Natural killer cell treated with Interleukin-12 subunit alpha and Interleukin-12 subunit beta and Interleukin-15 and Interleukin-18, amount 100 ng/mL, for 72 hours (primary cell): Measurements from ENCODE around the gene ZFYVE26. TPM values are rescaled to one million over a fixed set of nuclear protein-coding genes. Genes with fewer than 3 reads are reported as not detected.
"Not testable (repeated sequence)": the region's sequence is repeated elsewhere in the genome, so short reads cannot be mapped to it uniquely, and the experiment has no call there.

Experiments
- ATAC-seq, 2 donors: fragments of 150-1000 bp; cut with Tn5 transposase in 1 of 2; sonication (Bioruptor Pico), chemical (Tn5 transposase) in 1 of 2; 2 replicates each; pipeline ENCODE4 v1.10.0; 2021
- DNase-seq: peaks from one replicate; pipeline ENCODE4 v3.0.0; 2022; ENCODE audit warnings: low spot score
- H3K27ac Mint-ChIP-seq, 2 donors: 1 replicate in 1 of 2; 2 replicates in 1 of 2; pipeline ENCODE4 v1.8.0; 2022; ENCODE audit warnings: mixed read lengths in 2 of 2, mild to moderate bottlenecking in 1 of 2, moderate library complexity in 1 of 2
- H3K27me3 Mint-ChIP-seq, 2 donors: 1 replicate in 1 of 2; 2 replicates in 1 of 2; pipeline ENCODE4 v1.8.0; 2022; ENCODE audit warnings: mixed read lengths in 2 of 2
- H3K36me3 Mint-ChIP-seq: one replicate; pipeline ENCODE4 v1.8.0; 2022; ENCODE audit warnings: mixed read lengths
- H3K4me1 Mint-ChIP-seq, 2 donors: 1 replicate in 1 of 2; 2 replicates in 1 of 2; pipeline ENCODE4 v1.8.0; 2022; ENCODE audit warnings: low read depth in 2 of 2, mixed read lengths in 2 of 2, mild to moderate bottlenecking in 1 of 2
- H3K4me3 Mint-ChIP-seq: one replicate; pipeline ENCODE4 v1.8.0; 2022; ENCODE audit warnings: mixed read lengths
- H3K9me3 Mint-ChIP-seq: 2 replicates; pipeline ENCODE4 v1.8.0; 2022; ENCODE audit warnings: mixed read lengths
- total RNA-seq, 2 donors: library from RNA; stranded (reverse); gene quantifications; one replicate each; pipeline ENCODE4 v1.2.3, GENCODE V29; 2022

ZFYVE26 gene
- total RNA-seq, 2 donors from 2014 or later: 25.4 to 38.0 TPM

DNA sequence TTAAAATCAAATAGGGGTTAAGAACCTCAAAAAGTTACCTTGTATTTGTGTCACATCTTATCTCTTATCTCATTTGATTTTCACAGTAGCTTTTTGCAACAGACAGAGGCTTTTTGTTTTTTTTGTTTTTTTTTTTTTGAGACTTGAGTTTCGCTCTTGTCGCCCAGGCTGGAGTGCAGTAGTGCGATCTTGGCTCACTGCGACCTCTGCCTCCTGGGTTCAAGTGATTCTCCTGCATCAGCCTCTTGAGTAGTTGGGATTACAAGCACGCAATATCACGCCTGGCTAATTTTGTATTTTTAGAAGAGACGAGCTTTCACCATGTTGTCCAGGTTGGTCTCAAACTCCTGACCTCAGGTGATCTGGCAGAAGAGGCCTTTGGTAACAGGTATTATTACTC is 89.0 kb downstream of the ZFYVE26 start:
- H3K27ac Mint-ChIP-seq: no peak overlapping the region
- peaks cover 0 to 3% of the 10 kb centered on the region in 2 donors for H3K4me1 Mint-ChIP-seq
- no peaks in the 10 kb centered on the region for H3K9me3 Mint-ChIP-seq
- no peaks in the 10 kb centered on the region for H3K36me3 Mint-ChIP-seq
- ATAC-seq: no peak
- H3K27me3 Mint-ChIP-seq: peaks cover 12 to 13% of the 10 kb centered on the region in 2 donors
- no peak for DNase-seq
- no peak overlapping the region for H3K4me3 Mint-ChIP-seq

GRCh38 chr14:67725171-67725570 is 91.2 kb downstream of the ZFYVE26 start:
- Mint-ChIP-seq H3K27me3 (peaks cover 24 to 32% of the 10 kb centered on the region in 2 donors), H3K4me1 (peaks cover 0 to 3% of the 10 kb centered on the region in 2 donors), H3K36me3 (no peaks in the 10 kb centered on the region), H3K4me3 (no peak overlapping the region), H3K27ac (no peak overlapping the region), H3K9me3 (no peaks in the 10 kb centered on the region)
- no peak for ATAC-seq
- no peak for DNase-seq

DNA sequence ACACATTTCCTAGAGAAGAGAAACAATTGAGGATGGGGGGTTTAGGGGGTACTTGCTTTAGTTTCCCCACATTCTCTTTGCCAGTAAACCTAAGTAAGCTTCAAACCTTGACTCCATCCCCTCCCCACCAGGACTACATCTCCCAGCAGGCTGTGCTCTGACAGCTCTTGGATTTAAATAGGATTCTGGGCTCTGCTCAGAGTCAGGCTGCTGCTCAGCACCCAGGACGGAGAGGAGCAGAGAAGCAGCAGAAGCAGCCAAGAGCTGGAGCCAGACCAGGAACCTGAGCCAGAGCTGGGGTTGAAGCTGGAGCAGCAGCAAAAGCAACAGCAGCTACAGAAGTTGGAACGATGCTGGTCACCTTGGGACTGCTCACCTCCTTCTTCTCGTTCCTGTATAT is 94.1 kb downstream of the ZFYVE26 start:
- H3K4me3 Mint-ChIP-seq: no peak overlapping the region
- H3K9me3 Mint-ChIP-seq: no peaks in the 10 kb centered on the region
- peaks cover 0 to 3% of the 10 kb centered on the region in 2 donors for H3K4me1 Mint-ChIP-seq
- H3K27ac Mint-ChIP-seq: no peak overlapping the region
- DNase-seq (no peak), ATAC-seq (no peak)
- no peaks in the 10 kb centered on the region for H3K36me3 Mint-ChIP-seq
- H3K27me3 Mint-ChIP-seq: peaks cover 26 to 32% of the 10 kb centered on the region in 2 donors

DNA sequence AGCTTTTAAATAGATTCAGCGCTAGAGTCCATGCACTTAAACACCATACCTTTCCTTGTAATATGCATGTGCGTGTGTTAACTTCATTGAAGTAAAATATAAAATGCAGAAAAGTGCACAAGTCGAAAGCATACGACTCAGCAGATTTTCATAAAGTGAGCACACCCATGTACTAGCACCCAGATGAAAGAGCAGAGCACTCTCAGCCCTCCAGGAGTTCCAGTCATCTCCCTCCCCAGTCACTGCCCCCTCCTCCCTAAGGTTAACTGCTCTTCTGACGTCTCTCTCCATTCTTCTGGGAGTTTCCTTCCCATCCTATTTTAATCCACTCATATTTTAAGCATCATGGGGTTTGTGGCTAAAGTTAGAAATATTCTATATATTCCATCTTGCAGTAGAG is 94.5 kb downstream of the ZFYVE26 start:
- ATAC-seq: no peak
- Mint-ChIP-seq H3K4me3 (no peak overlapping the region), H3K36me3 (no peaks in the 10 kb centered on the region), H3K4me1 (peaks cover 0 to 3% of the 10 kb centered on the region in 2 donors), H3K27ac (no peak overlapping the region), H3K27me3 (peaks cover 26 to 32% of the 10 kb centered on the region in 2 donors), H3K9me3 (no peaks in the 10 kb centered on the region)
- DNase-seq: no peak

DNA sequence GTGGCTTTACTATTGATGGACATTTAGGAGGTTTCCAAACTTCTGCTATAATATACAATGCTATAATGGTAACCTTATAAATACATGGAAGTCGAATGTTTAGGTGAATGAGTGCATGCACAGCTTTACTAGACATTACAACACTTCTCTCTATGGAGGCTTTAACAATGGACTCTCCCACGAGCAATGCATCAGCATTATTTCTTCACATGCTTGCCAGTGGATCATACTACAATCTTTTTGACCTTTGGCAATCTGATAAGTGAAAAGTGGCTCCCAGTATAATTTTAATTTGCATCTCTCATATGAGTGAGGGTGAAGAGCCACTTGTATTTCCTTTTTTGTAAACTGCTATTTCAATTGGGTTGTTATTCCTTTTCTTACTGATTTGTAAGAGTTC is 96.5 kb downstream of the ZFYVE26 start:
- peaks cover 24 to 32% of the 10 kb centered on the region in 2 donors for H3K27me3 Mint-ChIP-seq
- H3K36me3 Mint-ChIP-seq: no peaks in the 10 kb centered on the region
- H3K27ac Mint-ChIP-seq: no peak overlapping the region
- ATAC-seq (no peak), DNase-seq (no peak)
- peaks cover 0 to 3% of the 10 kb centered on the region in 2 donors for H3K4me1 Mint-ChIP-seq
- no peak overlapping the region for H3K4me3 Mint-ChIP-seq
- no peaks in the 10 kb centered on the region for H3K9me3 Mint-ChIP-seq

- H3K9me3 Mint-ChIP-seq, H3K36me3 Mint-ChIP-seq, H3K27ac Mint-ChIP-seq, DNase-seq, H3K4me3 Mint-ChIP-seq, ATAC-seq, H3K4me1 Mint-ChIP-seq: not testable (repeated sequence)
- H3K27me3 Mint-ChIP-seq: peaks cover 22 to 32% of the 10 kb centered on the region in 2 donors
These were observed 97.0 kb downstream of the ZFYVE26 start for GRCh38 chr14:67719385-67719784.

DNA sequence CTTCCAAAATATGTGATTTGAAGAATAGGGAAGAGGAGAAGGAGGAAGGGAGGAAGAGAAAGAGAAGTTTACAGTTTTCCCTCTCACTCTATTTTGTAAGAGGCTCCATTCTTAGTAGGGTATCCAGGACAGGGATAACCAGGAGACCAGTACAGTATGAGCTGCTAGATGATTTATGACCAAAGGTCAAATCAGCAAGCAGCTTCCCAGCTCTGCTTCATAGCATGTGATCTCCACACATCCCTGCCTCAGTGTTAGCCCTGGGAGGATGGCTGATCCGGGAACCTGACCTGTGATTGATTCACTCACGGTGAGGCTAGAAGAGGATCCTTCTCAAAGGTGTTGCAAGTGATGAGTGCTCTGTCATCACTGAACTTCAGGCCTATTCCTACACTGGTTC is 98.1 kb downstream of the ZFYVE26 start:
- DNase-seq: no peak
- Mint-ChIP-seq H3K27ac (no peak overlapping the region), H3K36me3 (no peaks in the 10 kb centered on the region), H3K9me3 (no peaks in the 10 kb centered on the region), H3K27me3 (peaks cover 16 to 27% of the 10 kb centered on the region in 2 donors), H3K4me1 (peaks cover 0 to 3% of the 10 kb centered on the region in 2 donors), H3K4me3 (no peak overlapping the region)
- no peak for ATAC-seq

GRCh38 chr14:67717048-67717447 is 99.3 kb downstream of the ZFYVE26 start:
- Mint-ChIP-seq H3K4me3 (no peak overlapping the region), H3K36me3 (no peaks in the 10 kb centered on the region)
- ATAC-seq: no peak

DNA sequence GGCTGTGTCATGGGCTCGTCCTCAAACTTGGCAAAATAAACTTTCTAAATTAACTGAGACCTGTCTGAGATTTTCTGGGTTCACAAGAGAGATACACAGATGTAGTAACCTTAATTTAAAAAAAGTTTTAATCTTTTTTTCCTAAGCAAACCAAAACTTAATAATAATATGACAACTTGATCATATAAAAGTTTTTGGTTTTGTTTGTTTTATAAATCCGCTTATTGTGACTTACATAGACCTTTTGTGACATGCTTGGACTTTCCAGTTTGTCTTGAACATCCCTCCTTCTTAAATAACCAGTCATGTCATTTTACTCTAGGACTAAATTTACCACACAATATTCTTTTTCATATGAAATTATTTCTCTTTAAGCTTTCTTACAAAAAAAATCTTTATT is 106.2 kb downstream of the ZFYVE26 start:
- H3K36me3 Mint-ChIP-seq: peaks cover 5% of the 10 kb centered on the region
- no peak overlapping the region for H3K27ac Mint-ChIP-seq
- no peak overlapping the region for H3K4me3 Mint-ChIP-seq
- DNase-seq (no peak), ATAC-seq (no peak)
- H3K9me3 Mint-ChIP-seq: no peaks in the 10 kb centered on the region
- peaks cover 3 to 8% of the 10 kb centered on the region in 2 donors for H3K27me3 Mint-ChIP-seq
- H3K4me1 Mint-ChIP-seq: no peaks in the 10 kb centered on the region

More at GRCh38 chr14:67717048-67717447, 99.3 kb downstream of the ZFYVE26 start:
- Mint-ChIP-seq H3K9me3 (no peaks in the 10 kb centered on the region), H3K4me1 (no peaks in the 10 kb centered on the region), H3K27ac (no peak overlapping the region), H3K27me3 (peaks cover 12 to 17% of the 10 kb centered on the region in 2 donors)
- no peak for DNase-seq

DNA sequence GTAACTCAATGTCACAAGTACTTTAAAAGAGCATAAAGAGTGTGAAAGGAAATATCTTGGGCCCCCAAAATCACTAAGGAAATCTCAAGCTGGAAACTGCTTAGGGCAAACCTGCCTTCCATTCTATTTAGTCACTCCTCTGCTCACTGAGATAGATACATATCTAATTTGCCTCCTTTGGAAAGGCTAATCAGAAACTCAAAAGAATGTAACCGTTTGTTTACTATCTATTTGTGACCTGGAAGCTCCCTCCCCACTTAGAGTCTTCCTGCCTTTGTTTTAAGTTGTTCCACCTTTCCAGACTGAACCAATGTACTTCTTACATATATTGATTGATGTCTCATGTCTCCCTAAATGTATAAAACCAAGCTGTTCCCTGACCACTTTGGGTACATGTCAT is 106.6 kb downstream of the ZFYVE26 start:
- H3K27me3 Mint-ChIP-seq, H3K4me1 Mint-ChIP-seq, ATAC-seq, H3K9me3 Mint-ChIP-seq, H3K27ac Mint-ChIP-seq, H3K36me3 Mint-ChIP-seq, DNase-seq, H3K4me3 Mint-ChIP-seq: not testable (repeated sequence)

DNA sequence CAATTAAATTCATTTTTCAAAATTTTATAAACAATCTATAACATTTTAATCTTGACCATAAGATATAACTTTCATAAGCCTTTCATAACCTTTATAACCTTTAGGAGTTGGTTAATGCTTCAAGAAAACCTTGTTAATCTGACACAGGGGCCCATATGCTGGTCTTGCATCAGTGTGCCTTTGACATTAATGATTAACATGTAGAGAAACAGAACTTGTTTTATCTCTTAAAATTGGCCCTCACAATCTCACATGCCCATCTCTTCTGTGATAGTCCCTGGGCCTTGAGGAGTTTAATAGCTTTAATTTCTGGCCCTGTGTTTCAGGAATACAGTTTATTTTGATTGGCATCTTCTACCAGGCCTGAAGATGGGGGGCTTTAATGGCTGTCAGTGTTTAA is 107.0 kb downstream of the ZFYVE26 start:
- H3K27me3 Mint-ChIP-seq, H3K4me1 Mint-ChIP-seq, H3K27ac Mint-ChIP-seq, H3K9me3 Mint-ChIP-seq, ATAC-seq, DNase-seq, H3K4me3 Mint-ChIP-seq, H3K36me3 Mint-ChIP-seq: not testable (repeated sequence)

DNA sequence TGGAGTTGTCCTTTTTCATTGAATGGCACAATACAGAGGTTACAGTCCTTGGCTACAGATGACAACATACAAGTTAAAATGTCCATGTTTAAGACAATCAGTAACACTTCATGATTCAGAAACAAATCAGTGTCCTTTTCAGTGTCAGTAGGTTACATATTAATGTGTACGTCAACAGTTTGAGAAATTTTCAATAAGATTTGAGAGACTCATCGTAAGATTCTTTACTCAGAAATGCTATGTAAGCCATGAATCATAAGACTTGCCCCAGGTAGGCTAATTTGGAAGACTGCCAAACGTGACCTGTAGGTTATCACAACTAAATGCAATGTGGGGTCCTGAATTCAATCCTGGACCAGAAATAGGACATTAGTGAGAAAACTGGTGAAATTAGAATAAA is 111.2 kb downstream of the ZFYVE26 start:
- H3K27ac Mint-ChIP-seq: no peak overlapping the region

DNA sequence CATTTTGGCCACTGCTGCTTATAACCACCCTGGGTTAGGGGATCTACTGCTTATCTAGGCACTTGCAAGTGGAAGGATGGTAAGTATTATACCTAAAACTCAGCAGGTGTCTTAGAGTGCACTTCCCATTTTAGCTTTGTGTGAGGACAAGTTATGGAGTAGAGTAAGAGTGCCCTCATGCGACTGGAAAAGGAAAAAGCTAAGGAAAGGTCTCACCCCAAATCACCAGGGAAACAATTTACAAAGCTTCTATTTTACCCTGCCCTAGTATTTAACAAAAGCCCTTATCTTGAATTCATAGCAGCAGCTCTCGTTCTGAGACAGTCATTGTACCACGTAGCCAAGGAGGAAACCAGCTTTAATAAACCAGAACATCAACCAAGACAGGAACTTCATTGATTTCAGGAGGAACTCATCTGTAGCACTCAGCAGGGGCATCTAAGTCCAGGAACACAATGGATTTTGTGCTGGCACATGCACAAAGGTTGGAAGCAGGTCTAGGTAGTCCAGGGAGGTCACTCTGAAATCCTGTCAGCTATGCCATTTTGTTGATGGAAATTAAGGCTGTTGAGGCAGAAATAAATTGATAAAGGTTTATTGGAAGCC is 111.8 kb downstream of the ZFYVE26 start:
- Mint-ChIP-seq H3K9me3 (no peaks in the 10 kb centered on the region), H3K36me3 (no peaks in the 10 kb centered on the region), H3K4me3 (no peak overlapping the region), H3K4me1 (no peaks in the 10 kb centered on the region), H3K27me3 (peaks cover 0 to 5% of the 10 kb centered on the region in 2 donors), H3K27ac (no peak overlapping the region)
- ATAC-seq: peak in 1 of 2 donors; percentile 73
- DNase-seq: no peak

More for the DNA sequence above, 111.2 kb downstream of the ZFYVE26 start:
- no peak for ATAC-seq
- no peak for DNase-seq
- Mint-ChIP-seq H3K9me3 (no peaks in the 10 kb centered on the region), H3K36me3 (no peaks in the 10 kb centered on the region), H3K27me3 (peaks cover 0 to 5% of the 10 kb centered on the region in 2 donors), H3K4me1 (no peaks in the 10 kb centered on the region), H3K4me3 (no peak overlapping the region)

GRCh38 chr14:67703997-67704396 is 112.4 kb downstream of the ZFYVE26 start:
- DNase-seq (no peak), ATAC-seq (no peak)
- H3K4me1 Mint-ChIP-seq: no peaks in the 10 kb centered on the region
- no peaks in the 10 kb centered on the region for H3K36me3 Mint-ChIP-seq
- no peak overlapping the region for H3K4me3 Mint-ChIP-seq
- H3K27ac Mint-ChIP-seq: no peak overlapping the region
- no peaks in the 10 kb centered on the region for H3K9me3 Mint-ChIP-seq
- H3K27me3 Mint-ChIP-seq: peaks cover 0 to 5% of the 10 kb centered on the region in 2 donors

DNA sequence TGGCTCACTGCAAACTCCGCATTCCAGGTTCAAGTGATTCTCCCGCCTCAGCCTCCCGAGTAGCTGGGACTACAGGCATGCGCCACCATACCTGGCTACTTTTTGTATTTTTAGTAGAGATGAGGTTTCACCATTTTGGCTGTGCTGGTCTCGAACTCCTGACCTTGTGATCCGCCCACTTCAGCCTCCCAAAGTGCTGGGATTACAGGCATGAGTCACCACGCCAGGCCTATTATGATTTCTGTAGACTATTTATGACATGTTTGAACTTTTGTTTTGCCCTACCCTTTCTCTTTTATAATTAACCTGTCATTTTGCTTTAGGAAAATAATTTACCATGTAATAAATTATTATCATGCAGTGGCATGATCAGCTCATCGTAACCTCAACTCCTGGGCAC is 114.9 kb downstream of the ZFYVE26 start, which contains the start of gene RDH12:
TSS of gene RDH12 (plus strand) at position 395 of the 400 bp plus-strand sequence. CDS start 20,757 bp downstream, outside the sequence.
- not testable (repeated sequence) for H3K27me3 Mint-ChIP-seq, H3K9me3 Mint-ChIP-seq, DNase-seq, H3K4me3 Mint-ChIP-seq, ATAC-seq, H3K36me3 Mint-ChIP-seq, H3K27ac Mint-ChIP-seq, H3K4me1 Mint-ChIP-seq
